HepG2 (cell line): ENCODE measurements around the gene ATG3. TPM values are rescaled to one million over a fixed set of nuclear protein-coding genes. Genes with fewer than 3 reads are reported as not detected.

ENCODE experiments used
- BHLHE40 ChIP-seq: IDR thresholded peaks from 2 replicates; pipeline ENCODE4 v1.6.1; 2011; ENCODE audit warnings: low read length, improper control_type of control experiment
- CBX2 ChIP-seq, 2 experiments: fragments of 200-600 bp in 1 of 2; sonication (generic); formaldehyde crosslinking in 1 of 2; IDR thresholded peaks; 2 replicates each; pipeline versions ENCODE4 v1.7.0 to v1.8.1; 2018 to 2022; ENCODE audit warnings: low read depth in 2 of 2, low read length in 1 of 2, mild to moderate bottlenecking in 1 of 2, missing genetic modification reagents in 1 of 2
- HCFC1 ChIP-seq: fragments of 150-350 bp; IDR thresholded peaks from 2 replicates; pipeline ENCODE4 v1.6.1; 2014; ENCODE audit warnings: low read depth, low read length
- HDAC2 ChIP-seq: sonication (generic); formaldehyde crosslinking; IDR thresholded peaks from 2 replicates; pipeline ENCODE4 v1.4.0; 2020; ENCODE audit warnings: missing genetic modification reagents
- HNRNPL ChIP-seq: fragments of 200-400 bp; formaldehyde crosslinking; IDR thresholded peaks from 2 replicates; pipeline ENCODE4 v1.6.1; 2017; ENCODE audit warnings: mild to moderate bottlenecking, low read depth, low read length
- HOXD1 ChIP-seq: sonication (generic); formaldehyde crosslinking; IDR thresholded peaks from 2 replicates; pipeline ENCODE4 v1.5.0; 2020; ENCODE audit warnings: missing genetic modification reagents
- KLF6 ChIP-seq: IDR thresholded peaks from 2 replicates; pipeline ENCODE4 v1.8.0; 2016; ENCODE audit warnings: missing biosample characterization, missing genetic modification reagents
- MAFK ChIP-seq, 2 experiments: IDR thresholded peaks in 1 of 2; conservative IDR thresholded peaks in 1 of 2; 2 replicates each; pipeline ENCODE4 v1.6.1; 2011; ENCODE audit warnings: improper control_type of control experiment in 2 of 2, low read length in 2 of 2
- POLR2A ChIP-seq, 2 experiments: IDR thresholded peaks; 2 replicates each; pipeline ENCODE4 v1.6.1; 2011; ENCODE audit warnings: low read depth in 2 of 2, low read length in 2 of 2, mild to moderate bottlenecking in 1 of 2, moderate library complexity in 1 of 2; ENCODE audit not compliant: insufficient read depth in 1 of 2
- RAD51 ChIP-seq: fragments of 450-650 bp; IDR thresholded peaks from 2 replicates; pipeline ENCODE4 v1.6.1; 2016; ENCODE audit warnings: borderline replicate concordance
- SMARCC2 ChIP-seq: fragments of 450-650 bp; IDR thresholded peaks from 2 replicates; pipeline ENCODE4 v1.6.1; 2017; ENCODE audit warnings: antibody characterized with exemption, mild to moderate bottlenecking
- TMF1 ChIP-seq: sonication (generic); formaldehyde crosslinking; IDR thresholded peaks from 2 replicates; pipeline ENCODE4 v1.8.1; 2022; ENCODE audit warnings: low read depth, missing genetic modification reagents
- ZC3H13 ChIP-seq: sonication (generic); formaldehyde crosslinking; IDR thresholded peaks from 2 replicates; pipeline ENCODE4 v1.8.1; 2023; ENCODE audit warnings: mild to moderate bottlenecking, missing genetic modification reagents, moderate library complexity
- ZFP90 ChIP-seq: sonication (generic); formaldehyde crosslinking; IDR thresholded peaks from 2 replicates; pipeline ENCODE4 v1.8.0; 2022; ENCODE audit warnings: missing genetic modification reagents, mild to moderate bottlenecking, inconsistent platforms, borderline replicate concordance
- ZMYM4 ChIP-seq: sonication (generic); formaldehyde crosslinking; IDR thresholded peaks from 2 replicates; pipeline ENCODE4 v1.8.1; 2023; ENCODE audit warnings: mild to moderate bottlenecking, missing genetic modification reagents
- ZNF138 ChIP-seq: sonication (generic); formaldehyde crosslinking; IDR thresholded peaks from 2 replicates; pipeline ENCODE4 v1.5.0; 2020; ENCODE audit warnings: mild to moderate bottlenecking, low read depth, missing genetic modification reagents
- ZNF17 ChIP-seq: sonication (generic); formaldehyde crosslinking; IDR thresholded peaks from 2 replicates; pipeline ENCODE4 v1.5.0; 2020; ENCODE audit warnings: mild to moderate bottlenecking, missing genetic modification reagents
- ZNF747 ChIP-seq: sonication (generic); formaldehyde crosslinking; IDR thresholded peaks from 2 replicates; pipeline ENCODE4 v1.8.1; 2023; ENCODE audit warnings: missing genetic modification reagents, mild to moderate bottlenecking, borderline replicate concordance
- ZNF775 ChIP-seq: sonication (generic); formaldehyde crosslinking; IDR thresholded peaks from 2 replicates; pipeline ENCODE4 v1.4.0; 2020; ENCODE audit warnings: missing genetic modification reagents, mild to moderate bottlenecking, moderate library complexity, borderline replicate concordance
- polyA plus RNA-seq, 8 experiments: library from polyadenylated mRNA; depleted of rRNA in 3 of 8; stranded (reverse) in 7 of 8; unstranded in 1 of 8; fragments of >200 nt; fragmentation: Illumina TruSeq in 4 of 8; extraction: Trizol in 4 of 8; gene quantifications; 2 replicates each; pipeline versions ENCODE4 v1.2.1 to v1.2.3, GENCODE V29; 2011 to 2016; ENCODE audit warnings: low read depth in 4 of 8, missing spikeins in 1 of 8, mixed read lengths in 1 of 8; ENCODE audit not compliant: insufficient read depth in 1 of 8
- total RNA-seq, 5 experiments: library from RNA; depleted of rRNA; stranded (reverse); fragments of >200 nt; fragmentation: Illumina TruSeq; extraction: Trizol; gene quantifications; 2 replicates each; pipeline ENCODE4 v1.2.3, GENCODE V29; 2016; ENCODE audit warnings: low read depth in 1 of 5
- TF ChIP-seq, protein P1 (sequence below): sonication (generic); formaldehyde crosslinking; IDR thresholded peaks from 2 replicates; pipeline ENCODE4 v1.4.0; 2020; ENCODE audit warnings: missing genetic modification reagents
- TF ChIP-seq, protein P2 (sequence below): IDR thresholded peaks from 2 replicates; pipeline ENCODE4 v1.6.1; 2016; ENCODE audit warnings: missing biosample characterization, missing genetic modification reagents, low read depth
- TF ChIP-seq, protein P3 (sequence below): sonication (generic); formaldehyde crosslinking; conservative IDR thresholded peaks from 2 replicates; pipeline ENCODE4 v1.4.0; 2020; ENCODE audit warnings: missing genetic modification reagents
- TF ChIP-seq, protein P4 (sequence below): IDR thresholded peaks from 2 replicates; pipeline ENCODE4 v1.6.1; 2012; ENCODE audit warnings: inconsistent platforms
- TF ChIP-seq, protein P5 (sequence below): sonication (generic); formaldehyde crosslinking; IDR thresholded peaks from 2 replicates; pipeline ENCODE4 v1.4.0; 2020; ENCODE audit warnings: missing genetic modification reagents

Gene ATG3
- total and polyA plus RNA-seq, 2 of the 13 experiments (the other 11 are each of a cell fraction or from before 2014, with no cell fraction given), result 19.6 to 34.8 TPM

DNA sequence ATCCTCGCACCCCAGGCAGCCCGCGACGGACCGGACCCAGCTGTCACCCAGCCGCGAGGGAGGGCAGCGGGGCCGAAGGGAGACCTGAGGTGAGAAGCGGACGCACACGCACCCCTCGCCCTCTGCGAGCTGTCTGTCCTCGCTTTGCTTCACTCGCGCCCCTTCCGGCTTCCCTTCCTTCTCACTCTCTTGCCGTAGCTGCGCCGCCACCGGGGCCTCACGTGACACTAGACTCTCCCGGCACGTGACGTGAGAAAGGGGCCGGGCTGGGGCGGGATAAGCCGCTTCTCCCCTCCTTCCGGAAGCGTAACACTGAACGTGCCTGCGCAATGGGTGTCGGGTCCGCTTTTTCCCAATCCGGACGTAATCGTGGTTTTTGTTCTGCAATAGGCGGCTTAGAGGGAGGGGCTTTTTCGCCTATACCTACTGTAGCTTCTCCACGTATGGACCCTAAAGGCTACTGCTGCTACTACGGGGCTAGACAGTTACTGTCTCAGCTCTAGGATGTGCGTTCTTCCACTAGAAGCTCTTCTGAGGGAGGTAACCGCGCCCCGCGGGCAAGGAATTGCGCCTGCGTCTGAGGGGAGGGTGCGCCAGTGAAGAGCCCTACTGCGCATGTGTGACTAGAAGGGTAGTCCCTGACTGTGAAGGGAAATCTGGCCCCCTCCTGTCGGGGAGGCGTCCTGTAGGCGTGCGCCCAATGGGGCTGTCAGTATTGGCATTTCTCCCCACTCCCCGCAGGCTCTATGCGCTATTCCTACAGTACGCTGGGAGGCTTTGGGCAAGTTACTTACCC, at the start of gene ATG3, which contains the start of gene SLC35A5 (continued):
- TF ChIP-seq ZC3H13 (CRISPR knock-in tag) (peak; percentile 54; the same call in 1 of the 2 replicates), BHLHE40 (peak; percentile 99), TMF1 (no peak; the same call in 1 of the 2 replicates), MAFK (conservative IDR thresholded peaks at IDR 0.05 in 1 of 2, IDR thresholded peaks at IDR 0.05 in 1 of 2; ENCODE audit: low read length in 2 of 2) (no peak), HDAC2 (CRISPR knock-in tag) (peak; percentile 58), HNRNPL (peak; percentile 48; the same call in 1 of the 2 replicates), HOXD1 (CRISPR knock-in tag) (no peak), HCFC1 (peak; percentile 39; the same call in 1 of the 2 replicates), ZNF775 (peak; percentile 33; the same call in 1 of the 2 replicates), RAD51 (peak; percentile 99), CBX2 (IDR thresholded peaks at IDR 0.05; ENCODE audit: low read depth, low read length) (no peak), CBX2 (CRISPR knock-in tag; IDR thresholded peaks at IDR 0.05; ENCODE audit: low read depth) (0 out of 2 replicates have a peak, but pooled peaks have one; percentile 56), ZFP90 (CRISPR knock-in tag) (peak; percentile 8; the same call in 1 of the 2 replicates), ZNF138 (CRISPR knock-in tag) (peak; percentile 83), ZMYM4 (CRISPR knock-in tag) (peak; percentile 94), POLR2A (IDR thresholded peaks at IDR 0.05; ENCODE audit: insufficient read depth in 1 of 2, low read depth in 2 of 2, low read length in 2 of 2) (peak; percentile 81 to 92), KLF6 (peak; percentile 66; the same call in 1 of the 2 replicates), ZNF747 (CRISPR knock-in tag) (peak; percentile 92; the same call in 1 of the 2 replicates), ZNF17 (CRISPR knock-in tag) (0 out of 2 replicates have a peak, but pooled peaks have one; percentile 55), SMARCC2 (no peak)
- TF ChIP-seq, protein P1, sequence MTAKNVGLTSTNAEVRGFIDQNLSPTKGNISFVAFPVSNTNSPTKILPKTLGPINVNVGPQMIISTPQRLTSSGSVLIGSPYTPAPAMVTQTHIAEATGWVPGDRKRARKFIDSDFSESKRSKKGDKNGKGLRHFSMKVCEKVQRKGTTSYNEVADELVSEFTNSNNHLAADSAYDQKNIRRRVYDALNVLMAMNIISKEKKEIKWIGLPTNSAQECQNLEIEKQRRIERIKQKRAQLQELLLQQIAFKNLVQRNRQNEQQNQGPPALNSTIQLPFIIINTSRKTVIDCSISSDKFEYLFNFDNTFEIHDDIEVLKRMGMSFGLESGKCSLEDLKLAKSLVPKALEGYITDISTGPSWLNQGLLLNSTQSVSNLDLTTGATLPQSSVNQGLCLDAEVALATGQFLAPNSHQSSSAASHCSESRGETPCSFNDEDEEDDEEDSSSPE (CRISPR knock-in tag), result peak; percentile 73; the same call in 1 of the 2 replicates
- TF ChIP-seq, protein P2, sequence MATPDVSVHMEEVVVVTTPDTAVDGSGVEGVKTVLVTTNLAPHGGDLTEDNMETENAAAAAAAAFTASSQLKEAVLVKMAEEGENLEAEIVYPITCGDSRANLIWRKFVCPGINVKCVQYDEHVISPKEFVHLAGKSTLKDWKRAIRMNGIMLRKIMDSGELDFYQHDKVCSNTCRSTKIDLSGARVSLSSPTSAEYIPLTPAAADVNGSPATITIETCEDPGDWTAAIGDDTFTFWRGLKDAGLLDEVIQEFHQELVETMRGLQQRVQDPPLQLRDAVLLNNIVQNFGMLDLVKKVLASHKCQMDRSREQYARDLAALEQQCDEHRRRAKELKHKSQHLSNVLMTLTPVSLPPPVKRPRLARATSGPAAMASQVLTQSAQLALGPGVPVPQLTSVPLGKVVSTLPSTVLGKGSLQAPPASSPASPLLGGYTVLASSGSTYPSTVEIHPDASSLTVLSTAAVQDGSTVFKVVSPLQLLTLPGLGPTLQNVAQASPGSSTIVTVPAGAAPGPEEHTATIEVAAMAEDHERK (CRISPR knock-in tag), result peak; percentile 89
- TF ChIP-seq, protein P3, sequence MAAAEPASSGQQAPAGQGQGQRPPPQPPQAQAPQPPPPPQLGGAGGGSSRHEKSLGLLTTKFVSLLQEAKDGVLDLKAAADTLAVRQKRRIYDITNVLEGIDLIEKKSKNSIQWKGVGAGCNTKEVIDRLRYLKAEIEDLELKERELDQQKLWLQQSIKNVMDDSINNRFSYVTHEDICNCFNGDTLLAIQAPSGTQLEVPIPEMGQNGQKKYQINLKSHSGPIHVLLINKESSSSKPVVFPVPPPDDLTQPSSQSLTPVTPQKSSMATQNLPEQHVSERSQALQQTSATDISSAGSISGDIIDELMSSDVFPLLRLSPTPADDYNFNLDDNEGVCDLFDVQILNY (CRISPR knock-in tag), result no peak
- TF ChIP-seq, protein P4, sequence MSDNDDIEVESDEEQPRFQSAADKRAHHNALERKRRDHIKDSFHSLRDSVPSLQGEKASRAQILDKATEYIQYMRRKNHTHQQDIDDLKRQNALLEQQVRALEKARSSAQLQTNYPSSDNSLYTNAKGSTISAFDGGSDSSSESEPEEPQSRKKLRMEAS, result peak; percentile 88
- TF ChIP-seq, protein P5, sequence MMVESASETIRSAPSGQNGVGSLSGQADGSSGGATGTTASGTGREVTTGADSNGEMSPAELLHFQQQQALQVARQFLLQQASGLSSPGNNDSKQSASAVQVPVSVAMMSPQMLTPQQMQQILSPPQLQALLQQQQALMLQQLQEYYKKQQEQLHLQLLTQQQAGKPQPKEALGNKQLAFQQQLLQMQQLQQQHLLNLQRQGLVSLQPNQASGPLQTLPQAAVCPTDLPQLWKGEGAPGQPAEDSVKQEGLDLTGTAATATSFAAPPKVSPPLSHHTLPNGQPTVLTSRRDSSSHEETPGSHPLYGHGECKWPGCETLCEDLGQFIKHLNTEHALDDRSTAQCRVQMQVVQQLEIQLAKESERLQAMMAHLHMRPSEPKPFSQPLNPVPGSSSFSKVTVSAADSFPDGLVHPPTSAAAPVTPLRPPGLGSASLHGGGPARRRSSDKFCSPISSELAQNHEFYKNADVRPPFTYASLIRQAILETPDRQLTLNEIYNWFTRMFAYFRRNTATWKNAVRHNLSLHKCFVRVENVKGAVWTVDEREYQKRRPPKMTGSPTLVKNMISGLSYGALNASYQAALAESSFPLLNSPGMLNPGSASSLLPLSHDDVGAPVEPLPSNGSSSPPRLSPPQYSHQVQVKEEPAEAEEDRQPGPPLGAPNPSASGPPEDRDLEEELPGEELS (CRISPR knock-in tag), result 0 out of 2 replicates have a peak, but pooled peaks have one; percentile 40
